ENCODE data around the gene SAC3D1. TPM values are rescaled to one million over a fixed set of nuclear protein-coding genes. Genes with fewer than 3 reads are reported as not detected.

Gene SAC3D1
- total and polyA plus RNA-seq, 2 donors (not counting 1 experiment from before 2014, with no cell fraction given), result 3.1 to 8.6 TPM

GRCh38 chr11:65027213-65028067, 13.6 kb upstream of the SAC3D1 start, which contains the start of gene SNX15:
SNX15 (plus strand) TSS chr11:65027439; CDS start chr11:65027538, 99 bp downstream.
- Histone ChIP-seq H3K9me3 (ENCODE audit: control insufficient read depth, insufficient read depth, low read depth, low read length) (no peaks in the 10 kb centered on the region), H3K79me2 (ENCODE audit: control insufficient read depth, insufficient read depth, low read length) (no peaks in the 10 kb centered on the region), H3K9ac (ENCODE audit: insufficient read depth, low read length) (peak within 1 kb of the TSS; percentile 57), H2AFZ (ENCODE audit: low read length) (peak within 1 kb of the TSS; percentile 89), H3K36me3 (ENCODE audit: control insufficient read depth, insufficient read depth, low read length) (no peaks in the 10 kb centered on the region), H3K4me2 (ENCODE audit: extremely low read depth, insufficient read depth, low read length) (peak within 1 kb of the TSS; percentile 90), H3K27ac (ENCODE audit: insufficient read depth, low read length) (peak within 1 kb of the TSS; percentile 70), H3K27me3 (ENCODE audit: control insufficient read depth, insufficient read depth, low read length) (no peaks in the 10 kb centered on the region), H4K20me1 (ENCODE audit: control insufficient read depth, extremely low read depth, insufficient read depth, low read length) (no peaks in the 10 kb centered on the region), H3K4me1 (ENCODE audit: control insufficient read depth, extremely low read depth, insufficient read depth, low read length) (peaks cover 5% of the 10 kb centered on the region), H3K4me3 (replicated peaks in 1 of 4; ENCODE audit: control extremely low read depth in 1 of 4, insufficient read depth in 1 of 4, low read depth in 3 of 4, low read length in 4 of 4) (peak within 1 kb of the TSS; percentile 65 to 76 (median 69))
- peak; percentile 97 to 98 for DNase-seq (ENCODE audit: low read depth in 2 of 2)
- TF ChIP-seq CTCF (conservative IDR thresholded peaks at IDR 0.05 in 1 of 2, IDR thresholded peaks at IDR 0.05 in 1 of 2; ENCODE audit: low read depth in 1 of 2, low read length in 2 of 2) (peak; percentile 58 to 62), EZH2 (IDR thresholded peaks at IDR 0.05; ENCODE audit: low read length, missing control alignments) (no peak)

- H4K20me1 ChIP-seq (ENCODE audit: control insufficient read depth, extremely low read depth, insufficient read depth, low read length), result no peaks in the 10 kb centered on the region
- H3K27me3 ChIP-seq (ENCODE audit: control insufficient read depth, insufficient read depth, low read length), result no peaks in the 10 kb centered on the region
- H3K9me3 ChIP-seq (ENCODE audit: control insufficient read depth, insufficient read depth, low read depth, low read length), result no peaks in the 10 kb centered on the region
- no peak for DNase-seq (ENCODE audit: low read depth in 2 of 2)
- no peak overlapping the region for H3K9ac ChIP-seq (ENCODE audit: insufficient read depth, low read length)
- H3K36me3 ChIP-seq (ENCODE audit: control insufficient read depth, insufficient read depth, low read length), result peaks cover 2% of the 10 kb centered on the region
- H2AFZ ChIP-seq (ENCODE audit: low read length), result no peak overlapping the region
- no peak overlapping the region for H3K4me2 ChIP-seq (ENCODE audit: extremely low read depth, insufficient read depth, low read length)
- peaks cover 5% of the 10 kb centered on the region for H3K4me1 ChIP-seq (ENCODE audit: control insufficient read depth, extremely low read depth, insufficient read depth, low read length)
- no peak overlapping the region for H3K4me3 ChIP-seq (replicated peaks in 1 of 4; ENCODE audit: control extremely low read depth in 1 of 4, insufficient read depth in 1 of 4, low read depth in 3 of 4, low read length in 4 of 4)
- no peaks in the 10 kb centered on the region for H3K79me2 ChIP-seq (ENCODE audit: control insufficient read depth, insufficient read depth, low read length)
- TF ChIP-seq EZH2 (IDR thresholded peaks at IDR 0.05; ENCODE audit: low read length, missing control alignments) (no peak), CTCF (conservative IDR thresholded peaks at IDR 0.05 in 1 of 2, IDR thresholded peaks at IDR 0.05 in 1 of 2; ENCODE audit: low read depth in 1 of 2, low read length in 2 of 2) (no peak)
- H3K27ac ChIP-seq (ENCODE audit: insufficient read depth, low read length), result no peak overlapping the region
Observed at GRCh38 chr11:65032216-65032615, 8.8 kb upstream of the SAC3D1 start.

GRCh38 chr11:65034423-65034822, 6.6 kb upstream of the SAC3D1 start:
- Histone ChIP-seq H3K4me2 (ENCODE audit: extremely low read depth, insufficient read depth, low read length) (no peak overlapping the region), H3K4me1 (ENCODE audit: control insufficient read depth, extremely low read depth, insufficient read depth, low read length) (no peaks in the 10 kb centered on the region), H3K36me3 (ENCODE audit: control insufficient read depth, insufficient read depth, low read length) (peaks cover 7% of the 10 kb centered on the region), H3K4me3 (replicated peaks in 1 of 4; ENCODE audit: control extremely low read depth in 1 of 4, insufficient read depth in 1 of 4, low read depth in 3 of 4, low read length in 4 of 4) (no peak overlapping the region), H4K20me1 (ENCODE audit: control insufficient read depth, extremely low read depth, insufficient read depth, low read length) (no peaks in the 10 kb centered on the region), H3K9me3 (ENCODE audit: control insufficient read depth, insufficient read depth, low read depth, low read length) (no peaks in the 10 kb centered on the region), H3K79me2 (ENCODE audit: control insufficient read depth, insufficient read depth, low read length) (no peaks in the 10 kb centered on the region), H3K27me3 (ENCODE audit: control insufficient read depth, insufficient read depth, low read length) (no peaks in the 10 kb centered on the region), H2AFZ (ENCODE audit: low read length) (no peak overlapping the region), H3K27ac (ENCODE audit: insufficient read depth, low read length) (no peak overlapping the region), H3K9ac (ENCODE audit: insufficient read depth, low read length) (no peak overlapping the region)
- DNase-seq (ENCODE audit: low read depth in 2 of 2), result no peak
- no peak for TF ChIP-seq CTCF (conservative IDR thresholded peaks at IDR 0.05 in 1 of 2, IDR thresholded peaks at IDR 0.05 in 1 of 2; ENCODE audit: low read depth in 1 of 2, low read length in 2 of 2)
- no peak for TF ChIP-seq EZH2 (IDR thresholded peaks at IDR 0.05; ENCODE audit: low read length, missing control alignments)

Data from fibroblast of lung (primary cell).